Gastroesophageal sphincter (tissue), 4 donors: ENCODE measurements around the gene SEMG1. TPM values are rescaled to one million over a fixed set of nuclear protein-coding genes. Genes with fewer than 3 reads are reported as not detected.

Source experiments
- ATAC-seq: fragments of 150-250 bp; one replicate; pipeline ENCODE4 v1.9.1; 2016; ENCODE audit warnings: mild to moderate bottlenecking, moderate library complexity
- H3K27ac ChIP-seq, 4 donors: fragments of 200-600 bp; sonication (generic) in 3 of 4; 1 replicate in 3 of 4; 2 replicates in 1 of 4; pipeline ENCODE4 v1.5.1; 2016 to 2019
- H3K27me3 ChIP-seq: fragments of 200-600 bp; sonication (generic); one replicate; pipeline ENCODE4 v1.5.1; 2019
- H3K36me3 ChIP-seq, 2 donors: fragments of 200-600 bp; sonication (generic); one replicate each; pipeline ENCODE4 v1.5.1; 2019; ENCODE audit warnings: control low read depth in 1 of 2
- H3K4me1 ChIP-seq, 3 donors: fragments of 200-600 bp; sonication (generic); 1 replicate in 2 of 3; 2 replicates in 1 of 3; pipeline ENCODE4 v1.5.1; 2016 to 2019; ENCODE audit warnings: control low read depth in 2 of 3
- H3K4me3 ChIP-seq, 2 donors: fragments of 200-600 bp; sonication (generic); one replicate each; pipeline ENCODE4 v1.5.1; 2019; ENCODE audit warnings: mild to moderate bottlenecking in 1 of 2, moderate library complexity in 1 of 2
- H3K9me3 ChIP-seq, 3 donors: fragments of 200-600 bp; sonication (generic); one replicate each; pipeline ENCODE4 v1.5.1; 2017 to 2019; ENCODE audit warnings: control low read depth in 2 of 3
- CTCF ChIP-seq, 4 experiments: fragments of 200-600 bp in 2 of 4; fragments of 450-650 bp in 2 of 4; sonication (generic) in 1 of 4; IDR thresholded peaks; one replicate each; pipeline ENCODE4 v1.5.1; 2017 to 2019; ENCODE audit warnings: antibody characterized with exemption in 4 of 4, mild to moderate bottlenecking in 2 of 4, moderate library complexity in 2 of 4
- EP300 ChIP-seq: sonication (generic); formaldehyde crosslinking; IDR thresholded peaks from one replicate; pipeline ENCODE4 v1.6.1; 2017; ENCODE audit warnings: antibody characterized with exemption, mild to moderate bottlenecking
- POLR2A ChIP-seq, 2 donors: fragments of 450-650 bp; IDR thresholded peaks; one replicate each; pipeline ENCODE4 v1.6.1; 2017; ENCODE audit warnings: antibody characterized with exemption in 2 of 2, mild to moderate bottlenecking in 2 of 2, moderate library complexity in 1 of 2
- POLR2AphosphoS5 ChIP-seq: sonication (generic); formaldehyde crosslinking; IDR thresholded peaks from one replicate; pipeline ENCODE4 v1.6.1; 2017; ENCODE audit warnings: antibody characterized with exemption
- WGBS, 2 donors: methylation state at CpG; one replicate each; pipeline ENCODE4 v1.1.5; 2018; ENCODE audit warnings: low coverage in 1 of 2; 5-methylcytosine and 5-hydroxymethylcytosine counted together
- total RNA-seq, 4 donors: library from RNA; depleted of rRNA; stranded (reverse); fragments of >200 nt; gene quantifications; one replicate each; pipeline ENCODE4 v1.1.0, GENCODE V29; 2016

Gene SEMG1
- total RNA-seq, 4 donors from 2014 or later, result not detected

GRCh38 chr20:45247865-45248264 is 41.0 kb downstream of the SEMG1 start:
- H3K36me3 ChIP-seq, result no peaks in the 10 kb centered on the region
- ATAC-seq, result no peak
- H3K27ac ChIP-seq, result no peak overlapping the region
- H3K4me3 ChIP-seq, result no peak overlapping the region
- peaks cover 20% of the 10 kb centered on the region for H3K27me3 ChIP-seq
- 21 to 27% methylated on average over 1 of the region's 1 CpG for WGBS, 2 donors
- no peaks in the 10 kb centered on the region for H3K4me1 ChIP-seq
- H3K9me3 ChIP-seq, result no peaks in the 10 kb centered on the region
- TF ChIP-seq CTCF (IDR thresholded peaks at IDR 0.05) (no peak), EP300 (no peak)

GRCh38 chr20:45248609-45249008 is 41.8 kb downstream of the SEMG1 start:
- Histone ChIP-seq H3K27ac (no peak overlapping the region), H3K4me1 (no peaks in the 10 kb centered on the region), H3K9me3 (no peaks in the 10 kb centered on the region), H3K36me3 (no peaks in the 10 kb centered on the region), H3K27me3 (peaks cover 20% of the 10 kb centered on the region), H3K4me3 (no peak overlapping the region)
- no peak for TF ChIP-seq CTCF (IDR thresholded peaks at IDR 0.05)
- no peak for TF ChIP-seq POLR2A (IDR thresholded peaks at IDR 0.05)
- TF ChIP-seq EP300, result no peak
- TF ChIP-seq POLR2AphosphoS5, result no peak
- ATAC-seq, result no peak

- WGBS, 2 donors, result 22 to 32% methylated on average over 5 of the region's 5 CpGs
- Histone ChIP-seq H3K9me3 (no peaks in the 10 kb centered on the region), H3K36me3 (no peaks in the 10 kb centered on the region), H3K27me3 (peaks cover 8% of the 10 kb centered on the region), H3K4me1 (peaks cover 0 to 17% (median 0%) of the 10 kb centered on the region in 3 donors), H3K4me3 (no peak overlapping the region), H3K27ac (no peak overlapping the region)
- no peak for ATAC-seq
- TF ChIP-seq POLR2A (IDR thresholded peaks at IDR 0.05), result no peak
These were observed 45.2 kb downstream of the SEMG1 start for GRCh38 chr20:45251884-45252560.

GRCh38 chr20:45253261-45253660 is 46.4 kb downstream of the SEMG1 start:
- TF ChIP-seq CTCF (IDR thresholded peaks at IDR 0.05) (no peak), EP300 (no peak), POLR2A (IDR thresholded peaks at IDR 0.05) (no peak), POLR2AphosphoS5 (no peak)
- 83% methylated on average over 1 of the region's 4 CpGs; no CpG with 5 or more reads in 1 of the 2 donors for WGBS, 2 donors
- H3K36me3 ChIP-seq, result no peaks in the 10 kb centered on the region
- H3K27me3 ChIP-seq, result peaks cover 8% of the 10 kb centered on the region
- H3K4me1 ChIP-seq, result peaks cover 0 to 17% (median 0%) of the 10 kb centered on the region in 3 donors
- no peaks in the 10 kb centered on the region for H3K9me3 ChIP-seq
- no peak for ATAC-seq
- H3K27ac ChIP-seq, result no peak overlapping the region
- H3K4me3 ChIP-seq, result peak overlapping the region in 1 of 2 donors; percentile 30

- 38 to 49% methylated on average over 5 to 7 of the region's 7 CpGs for WGBS, 2 donors
- peaks cover 0 to 17% (median 0%) of the 10 kb centered on the region in 3 donors for H3K4me1 ChIP-seq
- peak within 1 kb of the TSS in 3 of 4 donors; percentile 43 to 64 (median 48) for H3K27ac ChIP-seq
- peak within 1 kb of the TSS in 1 of 2 donors; percentile 30 for H3K4me3 ChIP-seq
- no peak for TF ChIP-seq POLR2A (IDR thresholded peaks at IDR 0.05)
- peak; percentile 65 for TF ChIP-seq POLR2AphosphoS5
- peaks cover 17% of the 10 kb centered on the region for H3K27me3 ChIP-seq
- no peaks in the 10 kb centered on the region for H3K36me3 ChIP-seq
- ATAC-seq, result peak; percentile 86
- no peaks in the 10 kb centered on the region for H3K9me3 ChIP-seq
These were observed 47.8 kb downstream of the SEMG1 start, which contains the start of gene SLPI for GRCh38 chr20:45254383-45255262. SLPI (minus strand) TSS chr20:45254564; CDS start chr20:45254543, 21 bp downstream.
